ENCODE results near the gene NLN.
"Not testable (repeated sequence)": the region's sequence is repeated elsewhere in the genome, so short reads cannot be mapped to it uniquely, and the experiment has no call there.

NLN gene

DNA sequence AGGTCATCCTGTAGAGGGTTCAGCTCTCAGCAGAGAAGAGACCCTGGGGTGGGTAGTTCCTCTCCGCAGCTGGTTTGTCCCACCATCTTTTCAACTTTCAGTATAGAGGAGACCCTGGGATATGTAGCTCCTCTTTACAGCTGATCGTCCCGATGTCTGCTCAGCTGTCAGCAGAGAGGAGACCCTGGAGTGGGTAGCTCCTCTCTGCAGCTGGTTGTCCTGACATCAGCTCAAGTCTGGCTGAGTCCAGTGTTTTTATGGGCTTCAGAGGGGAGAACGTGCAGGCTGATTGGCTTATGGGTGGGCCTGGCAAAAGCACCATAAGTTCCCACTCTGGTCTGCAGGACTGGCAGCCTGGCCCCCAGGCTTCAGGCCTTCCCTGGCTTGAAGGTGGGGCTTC, 80.8 kb downstream of the NLN start:
- H3K27me3 ChIP-seq (ENCODE audit: control insufficient read depth, insufficient read depth, low read length): no peaks in the 10 kb centered on the region
- no peak overlapping the region for H3K4me2 ChIP-seq (ENCODE audit: low read length)
- no peaks in the 10 kb centered on the region for H3K9me3 ChIP-seq (ENCODE audit: control insufficient read depth, low read length)
- H3K9ac ChIP-seq: no peak overlapping the region
- no peaks in the 10 kb centered on the region for H3K79me2 ChIP-seq
- H3K27ac ChIP-seq: no peak overlapping the region
- no peak overlapping the region for H3K4me3 ChIP-seq (ENCODE audit: low read depth, low read length)
- TF ChIP-seq, protein P1, sequence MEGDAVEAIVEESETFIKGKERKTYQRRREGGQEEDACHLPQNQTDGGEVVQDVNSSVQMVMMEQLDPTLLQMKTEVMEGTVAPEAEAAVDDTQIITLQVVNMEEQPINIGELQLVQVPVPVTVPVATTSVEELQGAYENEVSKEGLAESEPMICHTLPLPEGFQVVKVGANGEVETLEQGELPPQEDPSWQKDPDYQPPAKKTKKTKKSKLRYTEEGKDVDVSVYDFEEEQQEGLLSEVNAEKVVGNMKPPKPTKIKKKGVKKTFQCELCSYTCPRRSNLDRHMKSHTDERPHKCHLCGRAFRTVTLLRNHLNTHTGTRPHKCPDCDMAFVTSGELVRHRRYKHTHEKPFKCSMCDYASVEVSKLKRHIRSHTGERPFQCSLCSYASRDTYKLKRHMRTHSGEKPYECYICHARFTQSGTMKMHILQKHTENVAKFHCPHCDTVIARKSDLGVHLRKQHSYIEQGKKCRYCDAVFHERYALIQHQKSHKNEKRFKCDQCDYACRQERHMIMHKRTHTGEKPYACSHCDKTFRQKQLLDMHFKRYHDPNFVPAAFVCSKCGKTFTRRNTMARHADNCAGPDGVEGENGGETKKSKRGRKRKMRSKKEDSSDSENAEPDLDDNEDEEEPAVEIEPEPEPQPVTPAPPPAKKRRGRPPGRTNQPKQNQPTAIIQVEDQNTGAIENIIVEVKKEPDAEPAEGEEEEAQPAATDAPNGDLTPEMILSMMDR (IDR thresholded peaks at IDR 0.05): no peak
- no peaks in the 10 kb centered on the region for H3K36me3 ChIP-seq (ENCODE audit: control insufficient read depth, insufficient read depth, low read length)
- H3K4me1 ChIP-seq: no peaks in the 10 kb centered on the region
- H2AFZ ChIP-seq: no peak overlapping the region

DNA sequence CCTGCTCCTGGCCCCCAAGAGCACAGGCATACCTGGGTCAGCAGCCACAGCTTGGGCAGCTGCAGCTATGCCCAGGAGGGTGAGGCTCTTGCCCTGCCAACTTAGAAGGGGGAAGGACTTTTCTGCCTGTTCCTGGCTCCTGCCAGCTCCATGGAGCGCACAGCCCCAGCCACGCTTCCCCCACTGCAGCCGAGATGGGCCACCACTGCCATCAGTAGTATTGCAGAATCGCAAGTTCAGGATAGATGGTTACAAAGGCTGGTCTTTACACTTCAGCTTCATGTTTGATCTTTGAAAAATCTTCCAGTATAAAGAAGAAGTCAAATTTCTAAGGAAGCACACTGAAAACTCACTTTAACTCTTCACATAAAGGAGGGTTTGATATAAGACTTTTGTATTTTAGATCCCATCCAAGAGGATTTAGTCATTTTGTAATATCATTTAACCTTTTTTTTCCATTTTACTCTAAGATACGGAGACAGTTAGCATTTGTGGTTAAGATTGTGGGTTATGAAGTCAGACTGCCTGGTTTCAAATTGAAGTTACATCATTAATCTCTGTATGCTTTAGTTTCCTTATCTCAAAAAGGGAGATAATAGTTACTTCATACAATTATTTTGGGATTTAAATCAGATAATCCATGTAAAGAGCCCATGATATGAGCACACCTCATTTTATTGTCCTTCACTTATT, 81.8 kb downstream of the NLN start:
- Histone ChIP-seq H3K27ac (no peak overlapping the region), H3K9me3 (ENCODE audit: control insufficient read depth, low read length) (no peaks in the 10 kb centered on the region), H3K4me1 (no peaks in the 10 kb centered on the region), H3K27me3 (ENCODE audit: control insufficient read depth, insufficient read depth, low read length) (no peaks in the 10 kb centered on the region), H2AFZ (no peak overlapping the region), H3K4me3 (ENCODE audit: low read depth, low read length) (no peak overlapping the region), H3K36me3 (ENCODE audit: control insufficient read depth, insufficient read depth, low read length) (no peaks in the 10 kb centered on the region), H3K9ac (no peak overlapping the region), H3K79me2 (no peaks in the 10 kb centered on the region), H3K4me2 (ENCODE audit: low read length) (no peak overlapping the region)
- TF ChIP-seq, protein P1 (IDR thresholded peaks at IDR 0.05): no peak

DNA sequence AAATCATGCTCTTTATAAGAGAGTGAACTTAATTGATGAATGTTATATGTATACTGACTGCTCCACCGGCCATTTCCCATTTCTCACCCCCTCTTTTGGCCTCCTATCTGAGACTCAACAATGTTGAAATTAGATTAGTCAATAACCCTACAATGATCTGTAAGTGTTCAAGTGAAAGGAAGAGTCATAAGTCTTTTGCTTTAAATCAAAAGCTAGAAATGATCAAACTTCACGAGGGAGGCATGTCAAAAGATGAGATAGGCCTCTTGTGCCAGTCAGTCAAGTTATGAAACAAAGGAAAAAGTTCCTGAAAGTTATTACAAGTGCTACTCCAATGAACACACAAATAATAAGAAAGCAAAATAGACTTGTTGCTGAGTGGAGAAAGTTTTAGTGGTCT, 83.1 kb downstream of the NLN start:
- no peaks in the 10 kb centered on the region for H3K79me2 ChIP-seq
- H3K9me3 ChIP-seq (ENCODE audit: control insufficient read depth, low read length): no peaks in the 10 kb centered on the region
- H3K36me3 ChIP-seq (ENCODE audit: control insufficient read depth, insufficient read depth, low read length): no peaks in the 10 kb centered on the region
- TF ChIP-seq, protein P1 (IDR thresholded peaks at IDR 0.05): no peak
- H3K27me3 ChIP-seq (ENCODE audit: control insufficient read depth, insufficient read depth, low read length): no peaks in the 10 kb centered on the region
- H3K9ac ChIP-seq: no peak overlapping the region
- H3K4me2 ChIP-seq (ENCODE audit: low read length): no peak overlapping the region
- H3K4me1 ChIP-seq: no peaks in the 10 kb centered on the region
- H2AFZ ChIP-seq: no peak overlapping the region
- H3K27ac ChIP-seq: no peak overlapping the region
- H3K4me3 ChIP-seq (ENCODE audit: low read depth, low read length): no peak overlapping the region

DNA sequence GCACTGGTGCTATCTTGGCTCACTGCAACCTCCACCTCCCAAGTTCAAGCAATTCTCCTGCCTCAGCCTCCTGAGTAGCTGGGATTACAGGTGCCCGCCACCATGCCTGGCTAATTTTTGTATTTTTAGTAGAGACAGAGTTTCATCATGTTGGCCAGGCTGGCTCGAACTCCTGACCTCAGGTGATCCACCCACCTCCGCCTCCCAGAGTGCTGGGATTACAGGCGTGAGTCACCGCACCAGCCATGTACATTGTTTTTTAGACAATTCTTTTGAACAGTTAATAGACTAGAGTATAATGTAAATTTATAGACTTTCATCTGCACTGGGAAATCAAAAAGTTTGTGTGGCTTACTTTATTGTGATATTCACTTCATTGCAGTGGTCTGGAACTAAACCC, 85.5 kb downstream of the NLN start:
- H3K27me3 ChIP-seq (ENCODE audit: control insufficient read depth, insufficient read depth, low read length); H3K9me3 ChIP-seq (ENCODE audit: control insufficient read depth, low read length); H3K27ac ChIP-seq; H3K4me2 ChIP-seq (ENCODE audit: low read length); H3K36me3 ChIP-seq (ENCODE audit: control insufficient read depth, insufficient read depth, low read length); H3K79me2 ChIP-seq; H2AFZ ChIP-seq; H3K4me1 ChIP-seq; H3K9ac ChIP-seq; H3K4me3 ChIP-seq (ENCODE audit: low read depth, low read length): not testable (repeated sequence)

DNA sequence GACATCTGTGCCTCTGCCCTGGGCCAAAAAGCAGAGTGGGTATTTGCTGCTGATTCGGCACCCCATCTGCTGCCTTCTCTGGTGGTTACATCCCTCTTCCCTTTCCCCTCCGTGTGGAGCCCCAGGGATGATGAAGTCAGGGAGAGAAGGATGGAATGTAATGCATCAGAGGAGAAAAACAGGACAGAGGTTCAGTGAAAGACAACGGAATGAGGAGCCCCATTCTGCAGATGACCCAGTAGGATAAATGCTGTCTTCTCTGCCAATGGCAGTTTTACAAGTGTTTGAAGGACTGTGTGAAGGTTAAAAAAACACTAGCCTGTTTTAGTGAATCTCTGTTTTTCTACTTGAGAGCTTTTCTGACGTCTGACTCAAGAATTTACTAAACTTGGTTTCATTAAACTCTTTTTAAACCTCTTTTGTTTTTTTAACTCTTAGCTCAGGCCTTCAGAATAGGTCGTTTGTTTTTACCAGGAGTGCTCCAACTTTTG, 86.3 kb downstream of the NLN start:
- Histone ChIP-seq H3K9me3 (ENCODE audit: control insufficient read depth, low read length) (no peaks in the 10 kb centered on the region), H3K79me2 (no peaks in the 10 kb centered on the region), H3K4me2 (ENCODE audit: low read length) (no peak overlapping the region), H3K4me1 (no peaks in the 10 kb centered on the region), H2AFZ (no peak overlapping the region), H3K36me3 (ENCODE audit: control insufficient read depth, insufficient read depth, low read length) (no peaks in the 10 kb centered on the region), H3K4me3 (ENCODE audit: low read depth, low read length) (no peak overlapping the region), H3K9ac (no peak overlapping the region), H3K27ac (no peak overlapping the region), H3K27me3 (ENCODE audit: control insufficient read depth, insufficient read depth, low read length) (no peaks in the 10 kb centered on the region)
- TF ChIP-seq, protein P1 (IDR thresholded peaks at IDR 0.05): no peak
